ENCODE data around the gene CER1.

CER1 gene

DNA sequence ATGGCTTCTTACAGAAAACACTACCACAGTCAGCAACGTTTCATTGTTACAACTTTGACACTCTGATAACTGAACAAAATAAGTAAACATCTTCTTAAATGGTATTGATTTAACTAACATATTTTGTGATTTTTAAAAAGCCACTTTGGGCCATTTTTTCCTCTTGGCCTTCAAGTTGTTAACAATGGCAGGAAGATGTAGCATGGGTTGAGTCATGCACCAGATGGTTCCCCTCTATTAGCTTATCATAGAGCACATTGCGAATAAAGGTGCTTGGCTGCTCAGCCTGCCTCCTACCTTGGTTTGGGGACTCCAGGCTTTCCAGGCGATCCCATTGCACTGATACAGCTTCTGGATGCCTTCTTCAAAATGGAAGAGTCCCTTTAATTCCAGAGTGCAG is 24.1 kb upstream of the CER1 start:
- no peak for TF ChIP-seq ZFX (IDR thresholded peaks at IDR 0.05; ENCODE audit: borderline replicate concordance)
- TF ChIP-seq, protein P1, sequence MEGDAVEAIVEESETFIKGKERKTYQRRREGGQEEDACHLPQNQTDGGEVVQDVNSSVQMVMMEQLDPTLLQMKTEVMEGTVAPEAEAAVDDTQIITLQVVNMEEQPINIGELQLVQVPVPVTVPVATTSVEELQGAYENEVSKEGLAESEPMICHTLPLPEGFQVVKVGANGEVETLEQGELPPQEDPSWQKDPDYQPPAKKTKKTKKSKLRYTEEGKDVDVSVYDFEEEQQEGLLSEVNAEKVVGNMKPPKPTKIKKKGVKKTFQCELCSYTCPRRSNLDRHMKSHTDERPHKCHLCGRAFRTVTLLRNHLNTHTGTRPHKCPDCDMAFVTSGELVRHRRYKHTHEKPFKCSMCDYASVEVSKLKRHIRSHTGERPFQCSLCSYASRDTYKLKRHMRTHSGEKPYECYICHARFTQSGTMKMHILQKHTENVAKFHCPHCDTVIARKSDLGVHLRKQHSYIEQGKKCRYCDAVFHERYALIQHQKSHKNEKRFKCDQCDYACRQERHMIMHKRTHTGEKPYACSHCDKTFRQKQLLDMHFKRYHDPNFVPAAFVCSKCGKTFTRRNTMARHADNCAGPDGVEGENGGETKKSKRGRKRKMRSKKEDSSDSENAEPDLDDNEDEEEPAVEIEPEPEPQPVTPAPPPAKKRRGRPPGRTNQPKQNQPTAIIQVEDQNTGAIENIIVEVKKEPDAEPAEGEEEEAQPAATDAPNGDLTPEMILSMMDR (IDR thresholded peaks at IDR 0.05), result no peak
- H3K27ac ChIP-seq, result no peak overlapping the region

DNA sequence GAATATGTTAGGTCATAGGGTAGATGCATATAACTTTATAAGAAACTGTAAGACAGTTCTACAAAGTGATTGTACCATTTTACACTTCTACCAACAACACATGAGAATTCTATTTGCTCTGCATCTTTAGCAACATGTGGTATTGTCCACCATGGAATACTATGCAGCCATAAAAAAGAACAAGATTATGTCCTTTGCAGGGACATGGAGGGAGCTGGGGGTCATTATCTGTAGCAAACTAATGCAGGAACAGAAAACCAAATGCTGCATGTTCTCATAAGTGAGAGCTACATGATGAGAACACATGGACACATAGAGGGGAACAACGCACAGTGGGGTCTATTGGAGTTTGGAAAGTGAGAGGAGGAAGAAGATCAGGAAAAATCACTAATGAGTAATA is 22.2 kb upstream of the CER1 start:
- no peak overlapping the region for H3K27ac ChIP-seq
- no peak for TF ChIP-seq ZFX (IDR thresholded peaks at IDR 0.05; ENCODE audit: borderline replicate concordance)
- TF ChIP-seq, protein P1 (IDR thresholded peaks at IDR 0.05), result no peak

DNA sequence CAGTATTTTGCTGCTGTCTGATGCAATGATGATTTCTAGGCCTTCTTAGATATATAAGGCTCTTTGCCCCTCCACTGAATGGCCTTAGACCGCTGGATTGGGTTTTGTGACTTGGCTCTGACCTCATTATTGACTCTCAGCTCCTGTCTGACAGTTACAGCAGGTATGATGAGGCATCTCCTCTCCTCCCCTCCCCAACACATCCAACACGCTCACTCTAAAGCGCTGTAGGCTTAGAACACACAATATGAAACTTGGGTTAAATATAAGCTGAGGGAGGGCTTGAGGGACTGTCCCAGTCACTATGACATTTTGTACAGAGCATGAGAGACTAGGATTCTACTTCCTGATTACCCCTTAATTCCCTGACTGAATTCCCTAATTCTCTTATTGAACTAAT is 18.8 kb upstream of the CER1 start:
- no peak for TF ChIP-seq ZFX (IDR thresholded peaks at IDR 0.05; ENCODE audit: borderline replicate concordance)
- TF ChIP-seq, protein P1 (IDR thresholded peaks at IDR 0.05), result no peak
- H3K27ac ChIP-seq, result no peak overlapping the region

DNA sequence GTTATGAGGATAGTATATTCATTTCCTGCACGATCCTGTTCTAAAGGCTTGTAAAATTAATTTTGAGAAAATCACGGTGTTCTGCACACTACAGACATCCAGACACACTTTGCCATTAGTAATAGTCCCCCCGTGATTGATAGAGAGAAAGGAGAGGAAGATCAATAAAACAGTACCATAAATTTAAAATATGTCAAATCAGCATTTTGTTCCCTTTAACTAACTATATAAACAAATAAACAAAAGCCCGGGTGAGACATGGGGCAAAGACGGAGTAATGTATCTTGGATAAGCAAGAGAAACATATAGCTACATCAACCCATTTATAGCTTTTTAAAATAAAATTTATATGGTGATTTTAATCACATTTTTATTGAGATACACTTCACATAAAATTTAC is 10.6 kb upstream of the CER1 start:
- no peak overlapping the region for H3K27ac ChIP-seq
- TF ChIP-seq, protein P1 (IDR thresholded peaks at IDR 0.05), result no peak
- no peak for TF ChIP-seq ZFX (IDR thresholded peaks at IDR 0.05; ENCODE audit: borderline replicate concordance)

DNA sequence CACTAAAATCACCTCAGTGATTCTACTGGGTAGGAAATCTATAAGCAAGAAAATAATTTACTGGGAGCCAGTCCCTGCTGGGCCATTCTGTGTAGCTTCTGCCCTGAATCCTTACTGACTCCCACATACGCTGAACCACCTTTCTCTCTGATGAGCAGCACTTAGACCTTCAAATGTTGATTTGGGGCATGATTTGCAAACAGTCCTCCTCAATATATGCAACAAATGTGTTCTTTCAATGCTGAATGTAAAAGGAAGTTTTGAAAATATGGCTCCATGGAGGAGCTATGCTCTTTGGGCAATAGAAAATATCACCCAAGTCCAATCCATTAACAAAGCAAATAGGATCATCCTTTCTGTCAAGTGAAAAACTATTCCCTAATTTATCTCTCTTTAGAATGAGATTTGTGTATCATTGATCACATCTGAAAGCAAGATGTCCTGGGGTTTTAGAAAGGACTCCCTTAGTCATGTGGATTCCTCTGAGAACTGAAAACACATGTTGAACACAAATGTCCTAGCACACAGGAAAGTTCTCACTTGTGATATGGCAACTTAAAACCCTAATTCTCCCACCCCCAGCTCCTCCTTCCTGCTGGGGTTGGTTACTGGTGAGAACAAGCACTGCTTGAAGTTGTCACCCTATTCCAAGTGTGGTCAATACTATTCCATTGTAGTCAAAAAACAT is 8.9 kb upstream of the CER1 start:
- TF ChIP-seq, protein P1 (IDR thresholded peaks at IDR 0.05), result no peak
- no peak for TF ChIP-seq ZFX (IDR thresholded peaks at IDR 0.05; ENCODE audit: borderline replicate concordance)
- no peak overlapping the region for H3K27ac ChIP-seq

DNA sequence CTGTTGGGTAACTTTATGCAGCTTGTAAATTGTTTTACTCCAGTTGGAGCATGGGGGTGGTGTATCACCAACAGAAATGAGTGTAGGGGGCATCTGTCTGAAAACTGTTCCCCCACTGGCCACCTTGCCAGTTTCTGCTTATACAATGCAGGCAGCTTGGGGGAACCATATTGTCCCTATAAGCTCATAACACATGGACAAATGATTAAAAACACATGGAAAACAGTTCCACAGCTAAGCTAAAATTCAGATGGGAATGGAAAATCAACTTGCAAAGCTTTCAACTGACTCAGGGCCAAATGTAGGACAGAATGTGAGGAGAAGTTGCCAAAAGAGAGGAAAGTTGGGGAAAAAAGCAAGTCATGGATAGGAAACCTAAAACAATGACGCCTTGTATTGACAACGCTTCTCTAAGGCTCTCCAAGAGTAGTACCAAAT is 7.9 kb upstream of the CER1 start:
- no peak overlapping the region for H3K27ac ChIP-seq
- TF ChIP-seq, protein P1 (IDR thresholded peaks at IDR 0.05), result no peak
- no peak for TF ChIP-seq ZFX (IDR thresholded peaks at IDR 0.05; ENCODE audit: borderline replicate concordance)

DNA sequence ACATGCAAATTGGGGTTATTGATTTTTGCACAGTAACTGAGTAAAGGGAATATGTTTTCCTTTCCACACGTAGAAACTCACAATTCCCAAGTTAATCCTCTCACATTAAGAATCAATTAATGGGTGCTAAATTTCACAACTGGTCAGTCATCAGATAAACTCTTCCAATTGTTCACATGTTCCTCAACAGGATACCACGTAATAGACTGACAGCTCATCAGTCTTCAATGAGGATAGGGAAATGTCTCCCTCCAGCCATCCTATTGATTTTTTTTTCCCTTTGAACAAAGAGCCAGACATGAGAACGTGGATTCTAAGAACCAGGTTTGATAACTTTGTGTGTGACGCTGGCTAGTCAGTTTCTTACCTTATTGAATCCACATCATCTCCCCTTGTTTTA is 768 bp upstream of the CER1 start:
- no peak overlapping the region for H3K27ac ChIP-seq
- TF ChIP-seq, protein P1 (IDR thresholded peaks at IDR 0.05), result no peak
- no peak for TF ChIP-seq ZFX (IDR thresholded peaks at IDR 0.05; ENCODE audit: borderline replicate concordance)

Measured in 22Rv1 (cell line).